Hippocampal formation (tissue), 2 donors: Measurements from ENCODE around the gene MAN1C1.
A peak's percentile ranks its signal among the peaks of the same experiment; 100 is the strongest.
"Not testable (repeated sequence)": the region's sequence is repeated elsewhere in the genome, so short reads cannot be mapped to it uniquely, and the experiment has no call there.

Experiments used
- DNase-seq, 2 donors: peaks; one replicate each; lab custom pipeline; 2025; lab: John Stamatoyannopoulos, UW

Gene MAN1C1

DNA sequence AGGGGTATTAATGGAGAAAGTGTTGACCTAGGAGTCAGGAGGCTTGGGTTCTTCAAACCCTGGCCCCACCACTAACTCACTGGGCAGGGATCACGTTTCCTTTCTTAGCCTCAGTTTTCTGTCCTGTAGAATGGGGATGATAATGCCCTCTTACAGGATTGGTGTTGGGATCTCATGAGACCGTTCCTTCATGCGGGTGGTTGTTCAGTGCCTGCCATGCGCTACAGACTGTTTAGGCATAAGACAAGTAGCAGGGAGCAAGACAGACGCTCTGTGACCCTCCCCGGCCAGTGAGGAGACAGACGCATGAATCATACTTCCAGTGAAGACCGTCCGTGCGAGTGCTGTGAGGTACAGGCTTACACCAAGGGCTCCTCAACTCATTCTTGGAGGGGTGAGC is 81.7 kb downstream of the MAN1C1 start:
- DNase-seq: no peak

DNA sequence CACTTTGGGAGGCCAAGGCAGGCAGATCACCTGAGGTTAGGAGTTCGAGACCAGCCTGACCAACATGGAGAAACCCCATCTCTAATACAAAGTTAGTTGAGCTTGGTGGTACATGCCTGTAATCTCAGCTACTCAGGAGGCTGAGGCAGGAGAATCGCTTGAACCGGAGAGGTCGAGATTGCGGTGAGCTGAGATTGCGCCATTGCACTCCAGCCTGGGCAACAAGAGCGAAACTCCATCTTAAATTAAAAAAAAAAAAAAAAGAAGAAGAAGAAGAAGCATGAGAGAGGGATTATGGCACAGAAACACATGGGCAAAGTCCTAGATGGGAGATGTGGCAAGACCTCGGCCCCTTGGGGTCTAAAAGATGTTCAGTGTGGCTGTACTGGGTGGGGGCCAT is 82.5 kb downstream of the MAN1C1 start:
- not testable (repeated sequence) for DNase-seq

DNA sequence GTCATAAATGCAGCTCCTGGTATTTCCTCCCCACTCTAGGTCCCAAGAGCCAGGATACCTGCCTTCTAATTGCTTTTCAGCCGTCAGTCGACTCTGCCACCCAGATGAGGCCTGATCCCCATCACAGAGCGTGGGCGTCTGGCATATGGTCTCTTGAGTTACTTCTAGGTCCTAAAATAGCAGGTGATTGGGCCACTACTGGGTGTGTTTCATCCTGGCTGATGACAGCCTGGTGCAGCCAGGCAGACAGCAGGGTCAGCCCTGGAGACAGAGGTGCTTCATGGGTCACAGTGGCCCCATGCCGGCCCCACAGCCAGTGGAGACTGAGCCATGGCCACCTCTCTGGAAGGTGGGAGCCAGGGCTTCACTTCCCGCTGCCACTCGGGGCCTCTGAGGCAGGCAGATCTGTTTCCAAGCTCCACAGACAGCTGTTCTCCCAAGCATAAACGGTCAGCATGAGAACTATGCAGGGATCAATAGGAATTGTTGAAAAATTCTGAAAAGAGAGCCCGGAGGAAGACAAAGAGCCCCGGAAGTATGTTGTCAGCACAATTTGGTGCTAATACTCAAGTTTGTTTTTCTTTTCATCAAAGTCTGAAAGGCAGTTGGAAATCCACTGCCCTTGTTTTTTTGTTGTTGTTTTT is 83.0 kb downstream of the MAN1C1 start:
- no peak for DNase-seq

DNA sequence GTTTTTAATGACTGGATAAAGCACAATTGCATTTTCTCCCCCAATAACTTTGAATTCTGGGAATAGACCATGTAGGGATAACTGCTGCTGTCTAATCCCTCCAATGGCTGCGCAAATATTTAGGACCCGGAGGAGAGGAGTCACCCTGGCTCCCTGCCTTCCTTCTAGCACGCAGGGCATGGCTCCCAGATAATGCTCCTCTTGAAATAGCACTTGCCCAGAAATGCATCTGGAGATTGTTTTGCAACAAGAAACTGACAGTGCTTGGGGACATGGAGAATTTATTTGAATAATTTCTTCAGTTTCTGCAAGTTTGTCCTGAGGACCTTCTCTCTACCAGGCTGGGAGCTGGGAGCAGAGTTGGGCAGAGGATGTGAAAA is 83.5 kb downstream of the MAN1C1 start:
- DNase-seq: peak; percentile 20 to 28

DNA sequence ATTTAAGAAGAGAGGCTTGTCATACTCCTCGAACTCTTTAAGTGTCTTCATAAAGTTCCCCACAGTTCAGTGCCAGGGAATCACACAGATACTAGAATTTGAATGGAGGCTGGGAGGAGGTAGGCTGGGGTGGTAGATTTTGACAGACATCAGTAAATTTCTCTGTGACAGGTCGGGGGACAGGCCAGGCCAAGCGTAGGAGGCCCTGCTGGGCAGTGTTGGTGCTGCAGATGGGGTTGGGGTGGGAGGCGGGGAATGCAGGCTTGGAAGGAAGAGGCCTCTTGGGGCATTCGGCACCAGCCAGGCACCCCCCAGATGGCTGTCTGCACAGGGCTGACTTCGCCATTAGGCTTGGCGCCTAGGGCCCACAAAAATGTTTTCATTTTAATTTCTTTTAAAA is 84.0 kb downstream of the MAN1C1 start:
- DNase-seq: no peak

DNA sequence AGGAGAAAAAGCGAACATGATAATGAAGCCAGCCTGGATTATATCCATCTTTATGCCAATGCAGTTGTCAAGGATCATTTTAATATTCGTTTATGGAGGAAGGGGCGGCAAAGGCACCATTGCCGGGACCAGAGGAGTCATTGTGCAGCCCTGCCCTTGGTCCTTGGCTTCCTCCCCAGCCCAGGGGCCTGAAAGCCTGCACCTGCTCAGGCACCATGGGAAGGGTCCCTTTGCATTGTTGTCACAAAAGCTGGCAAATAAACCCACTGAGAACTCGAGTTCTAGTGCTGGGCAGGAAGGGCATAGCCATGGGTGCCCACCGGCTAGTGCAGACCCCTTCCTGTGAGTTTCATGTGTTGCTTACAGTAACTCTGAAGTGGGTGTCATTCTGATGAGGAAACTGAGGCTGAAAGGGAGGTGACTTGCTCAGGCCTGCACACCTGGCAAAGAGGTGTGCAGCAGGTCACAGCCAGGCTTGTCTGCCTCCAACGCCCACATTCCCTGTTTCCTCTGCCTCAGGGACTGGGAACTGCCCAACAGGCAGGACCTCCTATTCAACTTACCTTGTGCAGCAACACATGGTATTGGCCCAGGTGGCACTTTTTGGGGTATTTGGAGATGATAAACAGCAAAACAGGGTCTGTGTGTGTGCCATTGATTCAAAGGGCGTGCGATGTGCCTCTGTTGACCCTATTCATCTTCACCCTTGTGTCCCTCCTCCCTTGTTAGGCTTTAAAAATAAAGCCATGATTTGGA is 84.6 kb downstream of the MAN1C1 start:
- DNase-seq: no peak

DNA sequence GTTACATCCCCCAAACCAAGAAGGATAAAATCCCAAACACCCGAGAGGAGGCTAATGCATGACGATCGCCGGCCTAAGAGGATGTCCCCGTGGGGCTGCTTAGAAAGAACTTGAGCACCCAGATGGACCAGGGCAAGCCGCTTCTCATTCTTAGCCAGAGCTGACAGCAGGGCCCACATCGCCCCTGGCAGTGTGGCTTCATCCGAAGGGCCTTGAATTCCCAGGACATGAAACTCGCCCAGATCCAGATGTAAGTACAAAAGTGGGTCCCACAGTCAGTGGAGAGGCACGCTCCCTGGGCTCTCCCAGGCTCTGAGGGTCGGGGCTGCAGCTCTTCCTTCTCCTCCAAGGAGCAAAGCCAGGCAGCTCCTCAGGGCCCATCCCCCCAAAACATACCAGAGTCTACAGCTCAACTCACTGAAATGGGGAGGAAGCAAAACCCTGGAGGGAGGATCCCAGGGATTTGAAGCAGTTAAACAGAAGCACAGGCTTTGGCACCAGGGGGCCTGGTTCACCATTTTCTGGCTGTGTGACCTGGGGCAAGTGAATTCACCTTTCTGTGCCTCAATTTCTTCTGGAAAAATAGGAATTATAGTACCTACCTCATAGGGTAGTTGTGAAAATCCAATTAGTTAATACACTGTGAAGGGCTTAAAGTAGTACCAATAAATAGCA is 85.6 kb downstream of the MAN1C1 start:
- DNase-seq: no peak

DNA sequence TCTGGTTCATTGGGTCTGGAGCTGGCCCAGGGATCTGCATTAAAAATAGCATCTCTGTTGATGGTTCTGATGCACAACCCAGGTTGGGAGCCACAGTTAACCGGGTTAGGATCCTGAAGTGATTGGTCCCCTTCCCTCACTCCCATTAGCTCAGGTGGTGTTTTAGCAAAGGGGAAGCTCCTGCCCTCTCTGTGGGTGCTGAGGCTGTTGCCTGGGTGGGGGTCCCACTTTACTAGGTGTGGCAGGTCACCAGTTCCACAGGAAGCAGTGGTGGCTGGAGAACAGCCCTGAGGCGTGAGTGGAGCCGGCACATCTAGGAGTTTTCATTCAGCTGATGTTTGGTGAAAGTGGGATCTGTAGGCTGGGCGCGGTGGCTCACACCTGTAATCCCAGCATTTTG is 86.5 kb downstream of the MAN1C1 start:
- DNase-seq: no peak

DNA sequence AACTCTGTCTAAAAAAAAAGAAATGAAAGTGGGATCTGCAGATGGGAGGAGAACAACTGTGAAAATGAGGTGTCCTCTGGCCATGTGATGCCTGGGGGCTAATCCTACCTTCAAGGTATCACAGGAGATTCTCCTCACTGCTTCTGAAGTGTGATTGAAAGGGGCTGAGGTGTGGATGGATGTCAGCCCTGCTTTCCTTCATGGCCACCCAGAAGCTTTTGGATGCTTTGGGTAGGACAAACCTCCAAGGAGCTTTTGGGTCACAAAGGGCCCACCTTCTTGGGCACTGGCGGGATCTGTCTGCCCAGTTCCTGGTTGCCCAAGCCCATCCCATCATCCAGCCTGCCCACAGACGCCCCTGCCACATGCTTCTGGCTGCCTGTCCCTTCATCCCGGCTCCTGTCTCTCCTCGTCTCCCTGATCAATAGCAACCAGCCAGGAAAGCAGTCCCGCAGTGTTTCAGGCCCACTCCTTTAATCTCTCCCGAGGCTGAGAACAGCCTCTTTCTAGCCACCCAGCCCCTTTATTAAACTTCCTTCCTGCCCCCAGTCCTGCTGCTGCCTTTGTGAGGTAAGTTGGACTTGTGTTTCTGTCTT is 87.2 kb downstream of the MAN1C1 start:
- no peak for DNase-seq

DNA sequence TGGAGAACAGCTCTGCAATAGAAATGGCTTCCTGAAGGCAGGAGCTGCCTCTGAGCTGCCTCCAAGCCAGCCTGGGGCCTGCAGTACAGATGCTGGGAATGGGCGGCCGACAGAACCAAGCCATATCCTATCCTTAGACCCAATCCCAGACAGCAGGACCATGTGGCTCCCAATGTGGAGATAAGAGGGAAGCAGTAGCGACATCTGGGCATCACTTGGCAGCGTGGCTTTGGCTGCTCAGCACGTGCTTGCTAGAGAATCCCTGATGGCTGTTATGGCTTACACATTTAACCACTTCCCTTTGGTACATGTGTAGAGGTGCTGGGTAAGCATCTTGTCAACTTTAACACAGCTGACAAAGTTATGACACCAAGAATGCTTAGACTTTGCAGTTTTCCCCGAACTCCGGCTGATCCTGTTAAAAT is 87.7 kb downstream of the MAN1C1 start:
- DNase-seq: peak in 1 of 2 donors; percentile 15

DNA sequence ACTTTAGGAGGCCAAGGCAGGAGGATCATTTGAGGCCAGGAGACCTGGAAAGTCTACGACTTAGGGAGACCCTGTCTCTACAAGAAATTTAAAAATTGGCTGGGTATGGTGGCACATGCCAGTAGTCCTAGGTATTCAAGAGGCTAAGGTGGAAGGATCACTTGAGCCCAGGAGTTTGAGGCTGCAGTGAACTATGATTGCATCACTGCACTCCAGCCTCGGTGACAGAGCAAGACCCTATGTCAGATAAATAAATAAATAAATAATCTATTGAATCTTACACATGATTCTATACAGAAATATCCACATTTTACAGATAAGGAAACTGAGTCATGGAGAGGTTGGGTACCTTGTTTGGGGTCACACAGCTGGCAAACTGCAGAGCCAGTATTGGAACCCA is 89.1 kb downstream of the MAN1C1 start:
- DNase-seq: no peak

DNA sequence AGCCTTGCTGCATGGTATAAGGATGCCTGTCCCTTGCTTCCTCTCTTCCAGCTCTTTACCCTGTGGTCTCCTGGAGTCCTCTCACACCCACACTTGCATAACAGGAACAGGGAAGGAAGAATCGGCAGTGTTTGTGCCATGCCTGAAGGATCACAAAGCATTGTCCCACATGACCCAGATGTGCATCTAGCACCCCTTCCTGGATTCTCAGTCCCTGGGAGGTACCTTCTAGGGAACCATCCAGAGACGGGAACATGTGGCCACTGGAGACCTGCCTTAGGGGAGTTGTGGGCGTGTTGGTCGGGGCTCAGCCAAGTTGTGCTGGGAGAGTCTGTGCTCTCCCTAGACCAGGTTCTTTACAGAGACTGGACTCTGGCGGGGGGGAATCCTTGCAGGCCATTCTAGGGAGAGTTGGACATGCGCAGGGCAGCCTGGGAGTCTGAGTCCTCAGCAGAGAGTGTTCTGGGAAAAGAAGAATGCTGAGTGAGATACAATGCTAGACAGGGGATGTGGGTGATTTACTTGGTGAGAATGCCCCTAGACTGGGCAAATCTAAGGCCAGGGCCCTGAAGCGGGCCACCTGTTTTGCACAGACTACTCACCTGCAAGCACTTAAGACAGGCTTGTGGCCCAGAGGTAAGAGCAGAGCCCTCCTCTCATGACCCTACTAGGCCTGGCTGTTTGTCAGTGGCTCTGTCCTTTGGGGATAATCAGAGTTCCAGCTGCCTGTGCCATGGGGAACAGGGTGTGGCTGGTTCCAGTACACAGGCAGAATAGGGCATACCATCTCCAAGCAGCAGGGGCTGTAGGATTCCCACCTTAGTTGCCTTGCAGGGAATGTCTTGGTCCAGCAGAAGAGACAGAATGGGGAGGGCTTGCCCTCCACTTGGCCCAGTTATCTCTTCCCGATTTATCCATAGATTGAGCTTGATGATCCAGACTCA is 89.8 kb downstream of the MAN1C1 start:
- DNase-seq: no peak

DNA sequence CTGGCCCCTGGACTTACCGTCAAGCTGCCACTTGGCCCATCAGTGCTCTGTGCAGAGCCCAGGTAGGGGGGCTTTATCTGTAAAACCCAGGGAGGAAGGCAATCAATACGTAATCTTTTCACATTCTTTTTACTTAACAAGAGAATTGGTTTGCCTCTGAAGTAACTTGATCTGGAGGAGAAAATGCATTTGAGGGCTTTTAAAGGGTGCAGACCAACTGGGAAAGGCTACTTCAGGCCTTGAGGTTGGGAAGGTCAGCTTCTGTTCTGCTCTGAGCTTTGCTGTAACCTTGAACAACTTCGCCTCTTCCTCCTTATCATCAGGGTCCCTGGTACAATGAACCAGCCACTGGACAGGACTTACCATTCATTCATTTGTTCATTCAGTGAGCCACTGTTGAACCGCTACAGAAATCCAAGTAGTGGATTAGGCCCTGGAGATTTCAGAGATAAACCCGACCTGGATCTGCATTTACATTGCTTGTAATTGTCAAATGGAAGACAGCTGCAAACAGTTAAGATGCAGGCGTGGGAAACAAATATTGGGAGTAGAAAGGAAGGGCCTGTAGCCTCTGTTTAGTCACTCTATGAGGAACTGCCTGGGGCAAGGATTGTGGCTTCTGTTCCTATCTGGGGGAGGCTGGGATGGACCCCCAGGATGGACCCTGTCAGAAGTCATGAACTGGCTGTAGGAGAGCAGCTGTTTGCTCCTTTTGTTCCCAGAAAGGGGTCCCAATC is 90.9 kb downstream of the MAN1C1 start:
- DNase-seq: no peak

DNA sequence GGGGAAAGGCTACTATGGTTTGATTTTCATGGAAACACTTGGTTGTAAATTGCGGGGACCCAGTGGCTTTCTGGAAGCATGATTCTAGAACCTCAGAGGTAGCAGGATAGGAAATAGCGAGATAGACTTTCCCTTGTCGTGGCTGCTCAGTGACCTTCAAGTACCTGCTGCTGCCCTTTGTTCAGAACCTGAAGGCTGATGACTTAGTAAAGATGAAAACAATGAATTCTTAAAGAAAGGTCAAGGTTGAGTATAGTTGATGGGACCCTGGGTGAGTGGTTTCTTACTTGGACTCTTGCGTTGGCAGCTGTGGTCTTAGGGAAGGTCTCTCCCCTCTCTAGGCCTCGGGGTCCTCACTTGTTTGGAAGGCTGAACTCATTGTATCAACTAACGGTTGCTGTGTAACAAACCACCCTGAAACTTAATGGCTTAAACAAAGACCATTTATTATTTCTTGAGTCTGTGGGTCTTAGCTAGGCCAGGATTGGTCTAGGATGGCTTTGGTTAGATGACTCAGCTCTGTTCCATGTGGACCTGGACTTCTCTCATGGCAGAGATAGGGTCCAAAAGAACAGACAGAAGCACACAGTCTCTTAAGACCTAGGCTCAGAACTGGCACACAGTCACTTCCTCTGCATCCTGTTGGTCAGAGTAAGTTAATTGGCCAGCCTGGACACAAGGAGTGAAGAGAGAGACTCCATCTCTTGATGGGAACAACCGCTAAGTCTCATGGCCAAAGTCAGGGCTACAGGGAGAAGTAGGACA is 94.2 kb downstream of the MAN1C1 start:
- DNase-seq: no peak

DNA sequence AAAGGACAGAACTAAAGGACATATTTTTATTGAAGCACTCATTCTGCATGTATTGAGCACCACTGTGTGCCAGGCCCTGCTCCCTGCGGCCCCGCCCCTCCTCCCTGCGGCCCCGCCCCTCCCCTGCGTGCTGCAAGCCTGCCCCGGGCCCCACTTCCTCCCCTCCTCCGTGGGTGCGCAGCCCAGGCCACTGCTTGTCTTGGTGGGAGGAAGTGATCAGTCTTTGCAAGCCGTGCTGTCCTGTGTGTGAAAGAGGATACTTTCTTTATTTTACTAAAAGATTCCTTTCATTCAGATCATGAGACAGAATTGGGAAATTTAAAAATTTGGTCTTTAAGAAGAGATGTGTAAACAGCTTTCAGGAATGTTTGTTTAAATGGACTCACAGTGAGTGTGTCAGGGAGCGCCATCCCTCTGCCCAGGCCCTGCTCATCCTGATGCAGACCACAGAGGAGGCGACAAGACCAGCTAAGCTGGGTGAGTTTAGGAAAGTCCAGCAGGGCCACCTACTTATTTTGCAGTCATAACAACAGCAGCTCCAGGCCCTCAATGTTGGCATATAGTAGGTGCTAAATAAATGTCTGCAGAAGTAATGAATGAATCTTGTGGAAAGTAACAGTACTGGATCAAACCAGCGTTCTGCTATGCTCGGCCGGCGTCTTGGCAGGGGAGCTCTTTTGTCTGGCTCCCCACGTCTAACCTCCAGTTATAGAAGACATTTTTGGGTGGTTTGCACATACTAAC is 95.1 kb downstream of the MAN1C1 start:
- DNase-seq: no peak

DNA sequence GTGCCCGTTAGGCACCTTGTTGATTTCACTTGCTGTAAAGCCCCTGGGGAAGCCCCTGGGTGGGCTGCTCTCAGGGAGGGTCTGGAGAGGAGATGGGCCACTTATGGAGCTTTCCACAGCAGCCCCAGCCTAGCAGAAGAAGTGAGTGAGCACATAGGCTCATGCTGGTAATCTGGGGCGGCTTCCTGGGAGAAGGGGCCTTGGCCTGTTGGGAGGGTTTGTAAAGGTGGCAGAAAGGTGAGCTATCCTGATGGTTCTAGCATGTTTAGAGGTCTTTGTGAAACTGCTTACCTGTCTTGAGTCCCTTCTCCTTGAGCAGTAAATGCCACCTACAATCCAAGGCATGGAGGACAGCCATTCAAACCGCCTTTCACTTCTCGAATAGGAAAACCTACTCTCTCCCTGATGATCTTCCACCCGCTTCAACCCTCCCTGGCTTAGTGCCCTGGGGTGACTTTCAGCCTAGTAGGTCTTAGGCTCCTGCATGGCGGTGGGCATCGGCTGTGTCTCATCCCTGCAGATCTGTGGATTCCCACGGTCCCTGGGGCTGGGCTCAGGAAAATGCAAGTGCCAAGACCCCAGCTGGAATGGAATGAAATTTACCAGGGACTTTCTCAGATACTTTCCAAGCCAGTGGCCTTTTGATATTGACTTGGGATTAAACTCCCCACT is 95.8 kb downstream of the MAN1C1 start:
- DNase-seq: no peak

DNA sequence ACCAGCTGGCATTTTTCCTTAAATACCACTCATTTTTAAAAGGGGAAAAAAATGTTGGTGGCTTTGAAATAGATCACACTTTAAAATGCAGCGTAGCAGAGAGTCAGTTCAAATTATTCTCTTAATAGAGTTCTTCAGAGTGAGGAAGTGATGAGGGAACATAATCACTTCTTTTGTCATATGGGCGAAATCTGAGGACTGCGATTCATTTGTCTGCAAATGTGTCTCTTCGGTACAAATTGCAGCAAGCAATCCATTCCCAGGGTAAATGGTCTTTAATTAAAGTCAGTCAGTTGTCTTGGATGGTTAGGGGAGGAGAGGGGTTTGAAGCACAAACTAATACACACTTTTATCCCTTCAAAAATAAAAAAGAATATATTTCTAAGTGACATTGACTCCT is 97.4 kb downstream of the MAN1C1 start:
- no peak for DNase-seq

DNA sequence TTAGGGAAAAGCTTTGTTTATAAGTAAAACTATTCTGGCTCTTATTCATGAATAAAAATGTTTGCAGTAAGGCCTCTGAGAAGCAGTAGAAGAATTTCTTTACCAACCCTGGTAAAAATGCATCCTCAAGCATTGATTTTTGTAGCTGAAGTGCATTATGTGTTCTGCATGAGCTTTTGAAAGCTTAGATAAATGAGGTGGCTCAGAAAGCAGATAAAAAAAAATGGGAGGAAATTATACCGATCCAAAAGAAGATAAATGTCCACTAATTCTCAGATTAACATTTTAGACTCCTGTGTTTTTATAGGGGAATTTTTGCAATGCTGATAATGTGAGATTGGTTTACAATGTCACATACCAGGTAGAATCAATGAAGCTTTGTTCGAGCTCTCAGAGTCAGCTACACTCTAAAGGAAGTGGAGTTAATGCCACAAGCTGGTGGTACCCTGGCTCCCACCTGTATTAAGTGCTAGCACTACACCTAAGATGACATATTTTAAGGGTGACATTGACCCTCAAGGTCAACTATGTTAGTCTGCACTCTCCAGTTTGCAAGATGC is 97.9 kb downstream of the MAN1C1 start:
- DNase-seq: no peak

DNA sequence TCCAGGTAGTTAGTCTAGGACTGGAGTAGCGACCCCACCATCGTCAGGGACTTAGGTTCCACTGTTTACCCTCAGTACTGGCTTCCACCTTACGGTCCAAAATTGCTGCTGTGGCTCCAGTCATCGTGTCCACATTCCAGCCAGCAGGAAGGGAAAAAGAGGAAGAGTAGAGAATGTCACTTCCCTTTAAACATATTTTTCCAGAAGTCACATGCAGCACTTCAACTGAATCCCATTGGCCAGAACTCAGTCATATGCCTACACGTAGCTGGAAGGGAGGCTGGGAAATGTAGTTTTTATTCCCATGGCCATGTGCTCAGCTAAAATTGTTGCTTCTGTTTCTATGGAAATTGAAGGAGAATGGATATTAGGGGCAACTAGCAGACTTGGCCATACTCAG is 99.3 kb downstream of the MAN1C1 start:
- DNase-seq: no peak
